Transverse colon (tissue), 3 donors: Measurements from ENCODE around the gene GJB4.

Experiments
- CTCF ChIP-seq, 5 experiments: fragments of 200-600 bp in 3 of 5; fragments of 450-650 bp in 2 of 5; sonication (generic) in 3 of 5; IDR thresholded peaks; 1 replicate in 2 of 5; 2 replicates in 3 of 5; pipeline ENCODE4 v1.5.1; 2016 to 2017; ENCODE audit warnings: antibody characterized with exemption in 5 of 5, inconsistent platforms in 3 of 5, mild to moderate bottlenecking in 2 of 5, moderate library complexity in 1 of 5
- POLR2A ChIP-seq: fragments of 450-650 bp; IDR thresholded peaks from one replicate; pipeline ENCODE4 v1.6.1; 2016; ENCODE audit warnings: antibody characterized with exemption, mild to moderate bottlenecking, moderate library complexity

GRCh38 chr1:34754964-34755637 lies 4.4 kb upstream of the GJB4 start, which contains the start of gene GJB5:
- TF ChIP-seq CTCF (IDR thresholded peaks at IDR 0.05): no peak
- no peak for TF ChIP-seq POLR2A
